H1 (cell line): Measurements from ENCODE around the gene EZH1. TPM values are rescaled to one million over a fixed set of nuclear protein-coding genes. Genes with fewer than 3 reads are reported as not detected.
A peak's percentile ranks its signal among the peaks of the same experiment; 100 is the strongest.

ENCODE experiments used
- BCL11A ChIP-seq, 2 experiments: IDR thresholded peaks; one replicate each; pipeline ENCODE4 v1.6.1; 2011; ENCODE audit warnings: low read depth in 2 of 2, low read length in 2 of 2, mild to moderate bottlenecking in 2 of 2
- CBX8 ChIP-seq: fragments of 300-800, 300-1000 bp; sonication (generic); IDR thresholded peaks from 2 replicates; pipeline ENCODE4 v1.7.1; 2016; ENCODE audit warnings: low read depth, low read length, borderline replicate concordance
- EGR1 ChIP-seq: IDR thresholded peaks from 2 replicates; pipeline ENCODE4 v1.6.1; 2011; ENCODE audit warnings: low read depth, low read length, borderline replicate concordance
- EP300 ChIP-seq, 2 experiments: IDR thresholded peaks; 1 replicate in 1 of 2; 2 replicates in 1 of 2; pipeline ENCODE4 v1.6.1; 2011 to 2012; ENCODE audit warnings: low read depth in 2 of 2, low read length in 2 of 2, mild to moderate bottlenecking in 2 of 2, borderline replicate concordance in 1 of 2, inconsistent platforms in 1 of 2, moderate library complexity in 1 of 2
- GTF2F1 ChIP-seq: IDR thresholded peaks from 2 replicates; pipeline ENCODE4 v1.6.1; 2012; ENCODE audit warnings: low read depth, low read length, improper control_type of control experiment, borderline replicate concordance
- HDAC6 ChIP-seq: IDR thresholded peaks from one replicate; pipeline ENCODE4 v1.7.1; 2012; ENCODE audit warnings: low read depth, mild to moderate bottlenecking, inconsistent platforms, low read length, moderate library complexity
- JUN ChIP-seq: IDR thresholded peaks from 2 replicates; pipeline ENCODE4 v1.6.1; 2011; ENCODE audit warnings: low read depth, mild to moderate bottlenecking, improper control_type of control experiment, low read length
- JUND ChIP-seq: IDR thresholded peaks from 2 replicates; pipeline ENCODE4 v1.6.1; 2011; ENCODE audit warnings: mild to moderate bottlenecking, improper control_type of control experiment, low read length
- KDM5A ChIP-seq: fragments of 200-600 bp; IDR thresholded peaks from 2 replicates; pipeline ENCODE4 v1.7.1; 2012; ENCODE audit warnings: mild to moderate bottlenecking, low read length, inconsistent platforms, mixed read lengths
- MAFK ChIP-seq: IDR thresholded peaks from 2 replicates; pipeline ENCODE4 v1.6.1; 2012; ENCODE audit warnings: low read depth, mild to moderate bottlenecking, improper control_type of control experiment, low read length
- PHF8 ChIP-seq: fragments of 200-600 bp; sonication (generic); conservative IDR thresholded peaks from 2 replicates; pipeline ENCODE4 v1.7.1; 2012; ENCODE audit warnings: low read depth, mild to moderate bottlenecking, inconsistent platforms, low read length, moderate library complexity
- POLR2A ChIP-seq, 2 experiments: IDR thresholded peaks; 1 replicate in 1 of 2; 2 replicates in 1 of 2; pipeline ENCODE4 v1.6.1; 2011; ENCODE audit warnings: low read depth in 2 of 2, low read length in 2 of 2, mild to moderate bottlenecking in 2 of 2; ENCODE audit errors: control extremely low read depth in 1 of 2
- POLR2AphosphoS5 ChIP-seq: IDR thresholded peaks from 2 replicates; pipeline ENCODE4 v1.6.1; 2011; ENCODE audit warnings: low read depth, low read length
- POU5F1 ChIP-seq: IDR thresholded peaks from 2 replicates; pipeline ENCODE4 v1.6.1; 2011; ENCODE audit warnings: low read depth, mild to moderate bottlenecking, low read length, moderate library complexity
- RBBP5 ChIP-seq: IDR thresholded peaks from 2 replicates; pipeline ENCODE4 v1.7.1; 2012; ENCODE audit warnings: low read depth, mild to moderate bottlenecking, inconsistent platforms, low read length, moderate library complexity, borderline replicate concordance
- SAP30 ChIP-seq: fragments of 300-600 bp; sonication (generic); IDR thresholded peaks from 2 replicates; pipeline ENCODE4 v1.7.1; 2012; ENCODE audit warnings: low read length, moderate library complexity, mild to moderate bottlenecking, inconsistent platforms; ENCODE audit not compliant: insufficient read depth, insufficient replicate concordance
- SIRT6 ChIP-seq: IDR thresholded peaks from one replicate; pipeline ENCODE4 v1.7.1; 2012; ENCODE audit warnings: low read length, inconsistent platforms
- SP2 ChIP-seq: IDR thresholded peaks from 2 replicates; pipeline ENCODE4 v1.6.1; 2012; ENCODE audit warnings: mild to moderate bottlenecking, low read length, inconsistent platforms
- SRF ChIP-seq: IDR thresholded peaks from 2 replicates; pipeline ENCODE4 v1.6.1; 2011; ENCODE audit warnings: mild to moderate bottlenecking, low read depth, low read length, moderate library complexity
- polyA plus RNA-seq, 7 experiments: library from polyadenylated mRNA; depleted of rRNA in 3 of 7; stranded (reverse) in 5 of 7; unstranded in 2 of 7; fragments of >200 nt in 5 of 7; fragments of 200-250 nt in 2 of 7; gene quantifications; 1 replicate in 5 of 7; 2 replicates in 1 of 7; 4 replicates in 1 of 7; pipeline versions ENCODE4 v1.2.1 to v1.2.3, GENCODE V29; 2011 to 2013; ENCODE audit warnings: missing spikeins in 2 of 7, mixed read lengths in 2 of 7
- total RNA-seq: library from RNA; stranded (reverse); fragmentation: NEBNext Ultra II Directional; extraction: Animal tissue kit (Norgen Biotek cat#: 25700); gene quantifications from 2 replicates; pipeline ENCODE4 v1.2.1, GENCODE V29; 2021
- TF ChIP-seq, protein P1 (sequence below), 3 experiments: IDR thresholded peaks; 1 replicate in 2 of 3; 2 replicates in 1 of 3; pipeline versions ENCODE4 v1.5.1 to v1.6.1; 2011; ENCODE audit warnings: low read length in 3 of 3, mild to moderate bottlenecking in 3 of 3, inconsistent platforms in 2 of 3, low read depth in 1 of 3, moderate library complexity in 1 of 3; ENCODE audit not compliant: insufficient read depth in 1 of 3; ENCODE audit errors: control extremely low read depth in 1 of 3
- TF ChIP-seq, protein P2 (sequence below): IDR thresholded peaks from 2 replicates; pipeline ENCODE4 v1.6.1; 2012; ENCODE audit warnings: inconsistent platforms

The EZH1 gene
- total and polyA plus RNA-seq, 2 of the 8 experiments (the other 6 are each of a cell fraction or from before 2014, with no cell fraction given) = 17.4 to 20.8 TPM

DNA sequence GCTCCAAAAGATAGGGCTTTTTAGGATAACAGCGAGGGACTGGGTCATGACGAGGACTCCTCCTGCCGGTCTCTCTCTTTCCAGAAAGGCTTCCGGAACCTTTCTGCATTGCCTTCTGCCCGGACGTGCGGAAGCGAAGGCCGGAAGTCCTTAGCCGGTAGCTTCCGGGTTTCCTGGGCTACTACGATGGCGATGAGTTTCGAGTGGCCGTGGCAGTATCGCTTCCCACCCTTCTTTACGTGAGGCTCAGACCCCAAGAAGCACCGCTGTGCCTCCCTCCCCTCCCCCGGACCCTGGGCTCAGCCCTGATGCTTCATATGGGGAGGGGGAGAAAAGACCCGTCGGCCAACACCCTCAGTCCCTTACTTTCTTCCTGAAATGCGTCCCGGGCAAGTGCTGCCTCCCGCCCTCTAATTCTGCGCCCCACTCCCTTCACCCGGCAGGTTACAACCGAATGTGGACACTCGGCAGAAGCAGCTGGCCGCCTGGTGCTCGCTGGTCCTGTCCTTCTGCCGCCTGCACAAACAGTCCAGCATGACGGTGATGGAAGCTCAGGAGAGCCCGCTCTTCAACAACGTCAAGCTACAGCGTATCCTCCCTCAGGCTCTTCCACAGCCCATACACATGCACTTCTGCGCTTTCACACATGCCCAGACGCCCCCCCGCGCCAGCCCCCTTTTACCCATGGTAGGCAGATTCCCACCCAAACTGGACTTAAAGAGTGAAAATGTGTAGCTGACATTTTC lies 28.6 kb upstream of the EZH1 start, which contains the start of gene VPS25 (continued):
- TF ChIP-seq SRF (peak; percentile 56; the same call in 1 of the 2 replicates), JUN (no peak), PHF8 (peak; percentile 97), SP2 (no peak), SAP30 (peak; percentile 28), EP300 (IDR thresholded peaks at IDR 0.05; ENCODE audit: borderline replicate concordance in 1 of 2, low read depth in 2 of 2, low read length in 2 of 2) (peak in 1 of 2 experiments; percentile 69; a peak in 1 of 3 replicates), HDAC6 (no peak), GTF2F1 (peak; percentile 79; the same call in 1 of the 2 replicates), KDM5A (peak; percentile 87), BCL11A (IDR thresholded peaks at IDR 0.05; ENCODE audit: low read depth in 2 of 2, low read length in 2 of 2) (no peak), SIRT6 (no peak), JUND (no peak), RBBP5 (peak; percentile 82; the same call in 1 of the 2 replicates), POU5F1 (no peak), EGR1 (no peak; the same call in 1 of the 2 replicates), CBX8 (no peak), POLR2AphosphoS5 (peak; percentile 97), MAFK (no peak), POLR2A (IDR thresholded peaks at IDR 0.05; ENCODE audit: control extremely low read depth in 1 of 2, low read depth in 2 of 2, low read length in 2 of 2) (peak; percentile 72 to 97)
- TF ChIP-seq, protein P1, sequence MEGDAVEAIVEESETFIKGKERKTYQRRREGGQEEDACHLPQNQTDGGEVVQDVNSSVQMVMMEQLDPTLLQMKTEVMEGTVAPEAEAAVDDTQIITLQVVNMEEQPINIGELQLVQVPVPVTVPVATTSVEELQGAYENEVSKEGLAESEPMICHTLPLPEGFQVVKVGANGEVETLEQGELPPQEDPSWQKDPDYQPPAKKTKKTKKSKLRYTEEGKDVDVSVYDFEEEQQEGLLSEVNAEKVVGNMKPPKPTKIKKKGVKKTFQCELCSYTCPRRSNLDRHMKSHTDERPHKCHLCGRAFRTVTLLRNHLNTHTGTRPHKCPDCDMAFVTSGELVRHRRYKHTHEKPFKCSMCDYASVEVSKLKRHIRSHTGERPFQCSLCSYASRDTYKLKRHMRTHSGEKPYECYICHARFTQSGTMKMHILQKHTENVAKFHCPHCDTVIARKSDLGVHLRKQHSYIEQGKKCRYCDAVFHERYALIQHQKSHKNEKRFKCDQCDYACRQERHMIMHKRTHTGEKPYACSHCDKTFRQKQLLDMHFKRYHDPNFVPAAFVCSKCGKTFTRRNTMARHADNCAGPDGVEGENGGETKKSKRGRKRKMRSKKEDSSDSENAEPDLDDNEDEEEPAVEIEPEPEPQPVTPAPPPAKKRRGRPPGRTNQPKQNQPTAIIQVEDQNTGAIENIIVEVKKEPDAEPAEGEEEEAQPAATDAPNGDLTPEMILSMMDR (IDR thresholded peaks at IDR 0.05; ENCODE audit: control extremely low read depth in 1 of 3, insufficient read depth in 1 of 3, low read depth in 1 of 3, low read length in 3 of 3) = peak in 2 of 3 experiments; percentile 10 to 14; a peak in 1 of 4 replicates
- TF ChIP-seq, protein P2, sequence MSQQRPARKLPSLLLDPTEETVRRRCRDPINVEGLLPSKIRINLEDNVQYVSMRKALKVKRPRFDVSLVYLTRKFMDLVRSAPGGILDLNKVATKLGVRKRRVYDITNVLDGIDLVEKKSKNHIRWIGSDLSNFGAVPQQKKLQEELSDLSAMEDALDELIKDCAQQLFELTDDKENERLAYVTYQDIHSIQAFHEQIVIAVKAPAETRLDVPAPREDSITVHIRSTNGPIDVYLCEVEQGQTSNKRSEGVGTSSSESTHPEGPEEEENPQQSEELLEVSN = no peak
